ENCODE measurements around the gene OR2J1.
"Not testable (repeated sequence)": the region's sequence is repeated elsewhere in the genome, so short reads cannot be mapped to it uniquely, and the experiment has no call there.

OR2J1 gene

DNA sequence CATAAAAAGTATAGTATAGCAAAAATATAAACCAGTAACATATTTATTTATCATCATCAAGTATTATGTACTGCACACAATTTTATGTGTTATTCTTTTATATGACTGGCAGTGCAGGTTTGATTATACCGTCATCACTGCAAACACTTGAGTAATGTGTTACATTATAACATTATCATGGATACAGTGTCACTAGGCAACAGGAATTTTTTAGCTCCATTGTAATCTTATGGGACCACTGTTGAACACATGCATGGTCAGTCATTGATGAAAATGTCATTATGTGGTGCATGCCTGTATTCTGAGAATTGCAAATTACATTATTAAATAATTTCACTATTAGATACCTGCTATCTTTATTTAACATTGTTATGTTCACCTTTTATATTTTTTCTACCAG lies 42.3 kb downstream of the OR2J1 start:
- no peak overlapping the region for H3K27ac Mint-ChIP-seq
- peaks cover 27% of the 10 kb centered on the region for H3K27me3 Mint-ChIP-seq
- ATAC-seq: no peak
- H3K4me3 Mint-ChIP-seq: no peak overlapping the region
- H3K4me1 Mint-ChIP-seq: no peaks in the 10 kb centered on the region
- H3K9me3 Mint-ChIP-seq: no peaks in the 10 kb centered on the region
- DNase-seq: no peak

GRCh38 chr6:29142309-29142708 lies 43.0 kb downstream of the OR2J1 start:
- Mint-ChIP-seq H3K9me3 (no peaks in the 10 kb centered on the region), H3K4me3 (no peak overlapping the region), H3K4me1 (no peaks in the 10 kb centered on the region), H3K27me3 (peaks cover 32% of the 10 kb centered on the region), H3K27ac (no peak overlapping the region)
- ATAC-seq: no peak
- DNase-seq: no peak

DNA sequence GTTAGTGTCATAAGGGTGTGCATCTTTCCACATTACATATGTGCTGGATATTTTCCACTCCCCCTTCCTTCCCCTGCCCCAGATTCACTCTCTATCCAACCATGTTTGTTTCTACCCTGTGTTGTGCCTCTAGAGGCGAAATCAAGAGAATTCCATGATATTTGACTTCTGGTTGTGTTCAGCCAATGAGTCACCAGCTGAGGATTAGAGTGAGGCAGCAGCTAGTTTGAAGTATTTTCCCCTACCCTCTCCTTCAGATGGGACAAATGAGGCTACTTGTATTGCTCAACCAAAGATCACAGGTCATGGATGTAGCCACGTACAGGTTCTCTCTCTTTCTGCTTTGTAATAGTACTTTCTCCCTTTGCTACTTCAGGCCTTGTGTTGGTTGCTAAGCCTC lies 46.9 kb downstream of the OR2J1 start:
- H3K27ac Mint-ChIP-seq: no peak overlapping the region
- no peaks in the 10 kb centered on the region for H3K4me1 Mint-ChIP-seq
- H3K9me3 Mint-ChIP-seq: peaks cover 11 to 19% of the 10 kb centered on the region in 2 donors
- no peak overlapping the region for H3K4me3 Mint-ChIP-seq
- ATAC-seq (no peak), DNase-seq (no peak)
- H3K27me3 Mint-ChIP-seq: peaks cover 46% of the 10 kb centered on the region

- Mint-ChIP-seq H3K4me3 (no peak overlapping the region), H3K27ac (peak overlapping the region in 1 of 2 donors; percentile 10), H3K9me3 (peaks cover 11 to 19% of the 10 kb centered on the region in 2 donors), H3K4me1 (no peaks in the 10 kb centered on the region), H3K27me3 (peaks cover 46% of the 10 kb centered on the region)
- ATAC-seq (no peak), DNase-seq (no peak)
These were observed 47.8 kb downstream of the OR2J1 start for GRCh38 chr6:29147074-29147473.

DNA sequence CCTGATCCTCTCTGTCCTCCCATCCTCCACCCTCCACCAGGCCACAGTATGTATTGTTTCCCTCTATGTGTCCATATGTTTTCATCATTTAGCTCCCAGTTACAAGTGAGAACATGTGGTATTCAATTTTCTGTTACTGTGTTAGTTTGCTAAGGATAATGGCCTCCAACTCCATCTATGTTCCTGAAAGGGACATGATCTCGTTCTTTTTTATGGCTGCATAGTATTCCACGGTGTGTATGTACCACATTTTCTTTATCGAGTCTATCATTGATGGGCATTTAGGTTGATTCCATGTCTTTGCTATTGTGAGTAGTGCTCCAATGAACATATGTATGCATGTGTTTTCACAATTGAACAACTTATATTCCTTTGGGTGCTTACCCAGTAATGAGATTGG lies 50.2 kb downstream of the OR2J1 start:
- peaks cover 56% of the 10 kb centered on the region for H3K27me3 Mint-ChIP-seq
- ATAC-seq, H3K4me3 Mint-ChIP-seq: not testable (repeated sequence)

More for the DNA sequence above, 50.2 kb downstream of the OR2J1 start:
- H3K27ac Mint-ChIP-seq, H3K4me1 Mint-ChIP-seq, DNase-seq: not testable (repeated sequence)
- peaks cover 19 to 22% of the 10 kb centered on the region in 2 donors for H3K9me3 Mint-ChIP-seq
